A673 (cell line): ENCODE results near the gene SPOCD1.

ENCODE experiments used
- EZH2 ChIP-seq: fragments of 200-600 bp; sonication (generic); IDR thresholded peaks from 2 replicates; pipeline ENCODE4 v1.6.1; 2017; ENCODE audit warnings: borderline replicate concordance, low read depth, mild to moderate bottlenecking, mixed read lengths, antibody characterized with exemption, low read length; ENCODE audit not compliant: poor library complexity, severe bottlenecking
- TF ChIP-seq, protein P1 (sequence below): fragments of 300-800, 200-600 bp; sonication (generic); conservative IDR thresholded peaks from 2 replicates; pipeline ENCODE4 v1.5.1; 2017; ENCODE audit warnings: low read depth, mild to moderate bottlenecking, antibody characterized with exemption, low read length, moderate library complexity, mixed read lengths

GRCh38 chr1:31860581-31860980 is 44.8 kb upstream of the SPOCD1 start:
- TF ChIP-seq, protein P1, sequence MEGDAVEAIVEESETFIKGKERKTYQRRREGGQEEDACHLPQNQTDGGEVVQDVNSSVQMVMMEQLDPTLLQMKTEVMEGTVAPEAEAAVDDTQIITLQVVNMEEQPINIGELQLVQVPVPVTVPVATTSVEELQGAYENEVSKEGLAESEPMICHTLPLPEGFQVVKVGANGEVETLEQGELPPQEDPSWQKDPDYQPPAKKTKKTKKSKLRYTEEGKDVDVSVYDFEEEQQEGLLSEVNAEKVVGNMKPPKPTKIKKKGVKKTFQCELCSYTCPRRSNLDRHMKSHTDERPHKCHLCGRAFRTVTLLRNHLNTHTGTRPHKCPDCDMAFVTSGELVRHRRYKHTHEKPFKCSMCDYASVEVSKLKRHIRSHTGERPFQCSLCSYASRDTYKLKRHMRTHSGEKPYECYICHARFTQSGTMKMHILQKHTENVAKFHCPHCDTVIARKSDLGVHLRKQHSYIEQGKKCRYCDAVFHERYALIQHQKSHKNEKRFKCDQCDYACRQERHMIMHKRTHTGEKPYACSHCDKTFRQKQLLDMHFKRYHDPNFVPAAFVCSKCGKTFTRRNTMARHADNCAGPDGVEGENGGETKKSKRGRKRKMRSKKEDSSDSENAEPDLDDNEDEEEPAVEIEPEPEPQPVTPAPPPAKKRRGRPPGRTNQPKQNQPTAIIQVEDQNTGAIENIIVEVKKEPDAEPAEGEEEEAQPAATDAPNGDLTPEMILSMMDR: no peak
- no peak for TF ChIP-seq EZH2
